HG03280 (cell line): ENCODE data around the gene CST6.
"Not testable (repeated sequence)": the region's sequence is repeated elsewhere in the genome, so short reads cannot be mapped to it uniquely, and the experiment has no call there.

Experiments used
- ATAC-seq: cut with Tn5 transposase; IDR thresholded peaks from one replicate; pipeline ENCODE4 v1.9.1; 2021; ENCODE audit warnings: mild to moderate bottlenecking, moderate library complexity; ENCODE audit not compliant: unreplicated experiment

Gene CST6

GRCh38 chr11:66014804-66015453, 3.1 kb downstream of the CST6 start:
- no peak for ATAC-seq

DNA sequence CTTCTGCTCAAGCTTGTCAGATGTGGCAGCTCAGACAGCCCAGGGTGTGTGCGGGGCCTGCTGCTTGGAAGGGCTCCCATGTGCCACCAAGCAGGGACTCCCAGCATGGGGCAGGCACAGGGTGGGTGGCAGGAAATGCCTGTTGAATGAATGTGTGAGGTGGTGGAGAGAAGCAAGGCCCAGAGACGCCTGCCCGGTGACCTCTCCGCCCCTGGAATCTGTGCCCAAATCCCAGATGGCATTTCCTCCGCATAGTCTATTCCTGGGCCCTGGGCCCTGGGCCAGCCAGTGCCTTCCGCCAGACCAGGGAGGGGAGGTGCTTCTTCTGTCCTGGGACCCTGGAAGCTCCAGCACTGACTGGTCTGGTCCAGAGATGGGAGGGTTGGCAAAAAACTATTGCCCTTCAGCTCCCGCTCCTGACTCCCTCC, 3.7 kb downstream of the CST6 start:
- no peak for ATAC-seq

DNA sequence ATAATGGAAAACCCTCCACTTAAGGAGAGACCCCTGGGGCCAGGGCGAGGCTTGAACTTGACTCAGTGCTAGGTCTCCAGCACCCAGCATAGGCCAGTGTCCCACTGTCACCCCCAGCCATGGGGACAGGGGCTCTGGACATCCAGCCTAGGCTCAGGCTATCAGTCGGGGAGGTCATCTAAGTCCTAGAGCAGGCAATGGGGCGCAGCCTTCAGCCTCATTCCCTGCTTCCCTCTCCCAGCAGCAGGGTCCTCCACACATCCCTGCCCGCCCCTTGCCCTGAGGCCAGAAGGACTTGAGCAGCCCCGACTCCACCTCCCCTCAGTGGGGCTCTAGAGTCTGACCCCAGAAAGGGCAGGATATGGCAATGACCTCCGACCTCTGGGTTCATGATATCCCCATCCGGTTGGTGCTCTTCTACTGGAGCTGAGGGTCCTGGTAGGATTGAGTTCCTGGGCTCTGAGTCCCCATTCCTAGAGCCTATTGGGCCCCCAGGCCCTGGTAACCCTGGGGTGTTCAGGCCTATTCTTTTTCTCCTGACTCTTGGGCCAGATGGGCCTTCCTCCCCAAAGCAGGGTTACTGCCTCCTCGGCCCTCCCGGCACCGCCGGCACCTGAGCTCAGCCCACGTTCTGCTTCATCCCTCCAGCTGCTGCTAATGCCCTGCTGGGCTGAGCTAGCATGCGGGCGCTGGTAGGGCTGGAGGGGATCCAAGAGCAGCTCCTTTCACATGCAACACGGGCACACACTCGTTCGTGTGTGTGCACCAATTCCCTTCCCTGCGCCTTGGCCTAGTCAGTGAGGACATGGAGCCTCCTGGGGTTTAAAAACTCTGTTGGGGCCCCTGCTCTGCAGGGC, 4.4 kb downstream of the CST6 start:
- no peak for ATAC-seq

DNA sequence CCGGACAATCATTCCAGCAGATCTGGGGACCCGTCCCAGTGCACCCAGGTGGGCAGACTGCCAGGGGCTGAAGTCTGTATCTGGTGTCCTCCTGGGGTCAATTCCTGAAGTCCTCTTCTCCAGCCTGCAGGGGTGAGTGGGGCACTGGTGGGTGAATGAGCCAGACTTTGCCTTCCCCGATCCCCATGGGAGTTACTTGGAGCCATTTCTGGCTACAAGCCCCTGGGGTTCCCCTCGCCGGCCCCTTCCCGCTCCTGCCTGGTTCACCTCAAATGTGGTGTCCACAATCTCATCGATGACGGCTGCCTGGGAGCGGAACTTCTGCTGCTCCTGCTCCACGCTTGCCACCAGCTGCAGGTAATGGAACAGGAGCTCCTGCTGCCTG, 5.0 kb downstream of the CST6 start:
- no peak for ATAC-seq

DNA sequence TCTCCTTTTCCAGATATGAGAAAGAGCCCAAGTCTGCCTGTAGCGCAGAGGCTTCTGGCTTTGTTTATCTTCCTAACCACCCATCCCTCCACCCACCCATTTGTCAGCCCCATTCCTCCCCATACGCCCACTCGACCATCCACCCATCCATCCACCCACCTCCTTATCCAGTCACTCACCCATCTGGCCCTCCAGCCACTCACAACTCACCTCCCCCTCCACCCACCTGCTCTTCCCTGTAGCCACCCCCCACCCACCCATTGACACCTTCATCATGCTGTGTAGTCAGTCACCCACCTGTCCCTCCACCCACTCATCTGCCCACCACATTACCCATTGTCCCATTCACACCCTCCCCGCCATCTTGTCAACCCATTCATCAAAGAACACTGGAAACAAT, 5.5 kb downstream of the CST6 start:
- no peak for ATAC-seq

GRCh38 chr11:66020212-66020611, 8.4 kb downstream of the CST6 start:
- ATAC-seq: no peak

DNA sequence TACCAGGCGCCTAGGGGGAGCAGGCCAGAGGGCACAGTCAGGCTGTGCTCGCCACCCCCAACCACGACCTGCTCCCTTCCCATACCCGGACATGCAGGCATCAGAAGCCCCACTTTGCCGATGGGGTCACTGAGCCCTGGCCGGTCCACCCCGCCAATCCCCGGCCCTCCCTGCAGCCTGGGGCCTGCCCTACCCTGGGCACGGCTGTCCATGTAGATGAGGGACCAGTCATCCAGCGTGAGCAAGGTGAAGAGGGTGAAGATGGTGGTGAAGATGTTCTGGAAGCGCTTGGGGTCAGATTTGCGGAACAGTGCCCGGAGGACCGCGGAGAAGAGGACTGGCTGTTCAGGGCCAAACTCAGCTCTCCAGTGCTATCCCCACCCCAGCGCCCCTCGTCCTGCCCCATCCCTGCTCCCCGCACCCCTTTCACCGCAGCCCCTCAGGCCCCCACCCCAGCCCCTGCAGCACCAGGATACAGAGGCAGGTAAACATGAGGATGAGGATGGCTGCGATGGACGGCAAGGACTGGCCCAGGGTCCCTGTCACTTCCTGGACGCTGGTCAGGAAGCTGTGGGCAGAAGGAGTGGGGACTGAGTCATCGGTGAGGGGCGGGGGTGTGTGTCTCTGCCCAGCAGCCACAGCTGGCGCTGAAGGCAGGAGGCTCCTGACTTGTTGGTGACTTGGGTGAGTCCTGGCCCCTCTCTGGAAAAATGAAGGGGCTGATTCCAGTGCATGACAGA, 9.0 kb downstream of the CST6 start:
- ATAC-seq: no peak

- no peak for ATAC-seq
Observed at GRCh38 chr11:66022401-66023185, 10.8 kb downstream of the CST6 start.

DNA sequence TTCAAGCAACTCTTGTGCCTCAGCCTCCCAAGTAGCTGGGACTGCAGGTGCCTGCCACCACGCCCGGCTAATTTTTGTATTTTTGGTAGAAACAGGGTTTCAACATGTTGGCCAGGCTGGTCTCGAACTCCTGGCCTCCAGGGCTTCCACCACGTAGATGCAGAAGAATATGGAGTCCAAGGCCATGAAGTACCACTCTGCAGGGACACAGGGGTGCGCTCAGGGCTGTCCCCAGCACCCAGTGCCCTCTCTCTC, 11.3 kb downstream of the CST6 start:
- ATAC-seq: not testable (repeated sequence)

DNA sequence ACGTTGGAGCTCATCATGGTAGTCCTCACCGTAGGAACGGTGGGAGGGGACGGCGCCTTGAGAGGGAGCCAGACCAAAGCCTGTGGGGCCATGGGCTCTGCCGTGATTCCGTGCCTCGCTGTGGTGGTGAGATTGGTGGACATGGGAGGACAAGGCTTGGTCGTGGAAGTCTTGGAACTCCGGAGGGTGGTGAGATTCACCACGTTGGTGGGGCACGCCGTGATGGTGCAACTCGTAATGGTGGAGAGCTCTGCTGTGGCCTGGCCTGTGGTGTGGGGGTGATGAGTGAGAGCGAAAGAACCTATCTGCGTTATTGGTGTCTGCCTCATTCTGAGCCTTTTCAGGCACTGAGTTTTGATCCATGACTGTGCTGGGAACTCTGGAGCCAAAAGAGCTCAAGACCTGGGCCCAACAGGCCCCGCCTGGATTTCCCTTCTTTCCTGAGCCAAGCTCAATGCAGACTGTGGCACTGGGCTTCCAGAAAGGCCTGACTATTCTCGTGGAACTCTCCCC, 14.3 kb downstream of the CST6 start, which contains the start of gene CATSPER1:
Gene CATSPER1 (minus strand): TSS at position 463 of the 513 bp plus-strand sequence. CDS start 100 bp downstream, at position 363.
- no peak for ATAC-seq

GRCh38 chr11:66032957-66033735, 21.3 kb downstream of the CST6 start:
- no peak for ATAC-seq

GRCh38 chr11:66035653-66036333, 24.0 kb downstream of the CST6 start:
- ATAC-seq: no peak

- no peak for ATAC-seq
Observed at GRCh38 chr11:66036334-66036710, 24.5 kb downstream of the CST6 start.

DNA sequence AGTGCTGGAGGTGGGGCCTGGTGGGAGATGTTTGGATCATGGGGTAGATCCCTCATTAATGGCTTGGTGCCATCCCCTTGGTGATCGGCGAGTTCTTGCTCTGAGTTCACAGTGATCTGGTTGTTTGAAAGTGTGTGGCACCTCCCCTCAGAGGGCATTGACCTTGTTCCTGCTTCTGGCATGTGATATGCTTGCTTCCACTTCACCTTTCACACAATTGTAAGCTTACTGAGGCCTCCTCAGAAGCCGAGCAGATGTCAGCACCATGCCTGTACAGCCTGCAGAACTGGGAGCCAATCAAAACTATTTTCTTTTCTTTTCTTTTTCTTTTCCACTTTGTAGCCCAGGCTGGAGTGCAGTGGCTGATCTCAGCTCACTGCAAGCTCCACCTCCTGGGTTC, 25.5 kb downstream of the CST6 start:
- ATAC-seq: no peak

GRCh38 chr11:66039765-66040164, 28.0 kb downstream of the CST6 start:
- no peak for ATAC-seq

- no peak for ATAC-seq
Observed at GRCh38 chr11:66042227-66042995, 30.6 kb downstream of the CST6 start.

DNA sequence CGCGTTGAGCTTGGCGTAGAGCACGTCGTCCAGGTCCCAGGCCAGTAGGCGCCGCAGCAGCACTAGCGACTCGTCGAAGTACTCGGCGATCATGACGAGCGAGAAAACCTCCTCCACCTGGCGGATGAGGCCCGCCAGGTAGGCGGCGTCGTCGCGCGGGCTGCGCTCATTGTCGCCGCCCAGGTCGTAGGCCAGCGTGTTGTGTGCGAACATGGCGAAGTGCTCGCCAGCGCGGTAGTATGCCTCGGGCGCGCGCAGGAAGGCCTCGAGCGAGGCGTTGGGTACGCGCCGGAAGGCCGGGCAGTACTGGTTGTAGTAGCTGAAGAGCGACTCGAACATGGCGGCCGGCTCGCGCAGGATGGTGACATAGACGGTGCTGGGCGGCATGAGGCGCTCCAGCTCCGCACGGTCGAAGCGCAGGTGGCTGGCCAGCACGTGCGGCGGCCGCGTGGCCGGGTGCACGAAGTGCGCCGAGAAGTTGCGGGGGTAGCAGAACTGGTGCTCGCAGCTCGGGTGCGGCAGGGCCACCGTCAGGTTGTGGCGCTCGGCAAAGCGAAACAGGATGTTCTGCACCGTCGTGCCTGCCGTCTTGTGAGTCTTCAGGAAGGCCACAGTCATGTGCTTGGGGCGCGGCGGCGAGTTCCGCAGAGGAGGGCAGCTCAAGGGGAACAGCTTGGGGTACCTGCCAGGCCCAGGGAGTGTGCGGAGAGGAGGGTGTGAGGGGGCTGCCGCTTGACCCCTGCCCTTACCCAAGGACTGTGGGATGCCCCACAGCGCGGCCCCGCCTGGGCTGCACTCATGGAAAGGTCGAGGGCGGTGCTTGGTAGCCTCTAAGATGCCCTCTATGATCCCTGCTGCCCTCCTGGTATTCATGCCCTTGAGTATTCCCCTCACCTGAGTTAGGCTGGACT, 31.4 kb downstream of the CST6 start:
- no peak for ATAC-seq

DNA sequence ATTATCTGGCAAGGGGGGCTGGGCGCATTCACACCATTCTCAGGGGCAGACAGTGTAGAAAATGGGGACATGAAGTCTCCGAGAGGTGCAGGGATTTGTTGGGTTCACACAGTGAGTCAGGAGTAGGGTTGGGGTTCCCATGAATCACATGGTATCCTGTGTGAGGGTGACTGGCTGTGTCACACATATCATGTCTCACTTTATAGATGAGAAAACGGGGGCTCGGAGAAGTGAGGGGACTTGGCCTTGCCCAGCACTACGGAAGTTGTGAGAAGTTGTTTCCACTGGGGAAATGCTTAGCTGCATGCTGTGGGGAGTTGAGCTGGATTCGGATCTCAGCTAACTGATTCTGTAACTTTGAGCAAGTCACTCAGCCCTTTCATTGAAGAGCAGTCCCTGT, 32.9 kb downstream of the CST6 start:
- ATAC-seq: no peak
